GM21447 (cell line): Measurements from ENCODE around the gene STAT1.
"Not testable (repeated sequence)": the region's sequence is repeated elsewhere in the genome, so short reads cannot be mapped to it uniquely, and the experiment has no call there.

Experiments
- ATAC-seq: cut with Tn5 transposase; IDR thresholded peaks from one replicate; pipeline ENCODE4 v1.9.1; 2021; ENCODE audit not compliant: unreplicated experiment

Gene STAT1

DNA sequence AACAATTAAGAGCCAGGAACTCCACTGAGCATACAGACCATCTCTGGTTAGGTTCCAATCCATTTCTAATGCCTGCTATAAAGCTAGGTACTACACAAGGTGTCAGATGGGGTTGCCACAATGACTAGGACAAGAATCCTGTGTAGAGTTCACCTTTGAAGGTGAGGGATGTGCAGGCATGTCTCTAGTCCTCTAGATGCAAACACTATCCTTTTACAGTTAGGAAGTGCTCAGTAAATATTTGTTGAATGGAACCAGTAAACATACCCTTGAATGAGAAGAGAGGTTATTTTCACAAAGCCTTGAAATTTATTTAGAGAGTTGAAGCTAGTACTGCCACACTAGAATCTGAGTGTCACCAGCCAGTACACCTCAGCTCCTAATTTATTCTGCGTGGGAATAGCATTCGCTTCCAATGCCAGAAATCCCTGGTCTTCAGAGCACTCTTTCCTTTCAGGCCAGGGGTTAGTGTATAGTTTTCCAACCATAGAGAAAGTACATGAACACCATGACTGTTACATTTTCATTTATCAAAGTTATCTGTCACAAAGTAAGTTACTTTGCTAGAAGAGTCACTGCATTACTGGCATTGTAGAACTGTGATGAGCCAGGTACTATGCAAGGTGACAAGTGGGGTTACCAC, 48.3 kb downstream of the STAT1 start:
- ATAC-seq, result no peak

GRCh38 chr2:190964170-190964795, 49.7 kb downstream of the STAT1 start:
- ATAC-seq, result no peak

DNA sequence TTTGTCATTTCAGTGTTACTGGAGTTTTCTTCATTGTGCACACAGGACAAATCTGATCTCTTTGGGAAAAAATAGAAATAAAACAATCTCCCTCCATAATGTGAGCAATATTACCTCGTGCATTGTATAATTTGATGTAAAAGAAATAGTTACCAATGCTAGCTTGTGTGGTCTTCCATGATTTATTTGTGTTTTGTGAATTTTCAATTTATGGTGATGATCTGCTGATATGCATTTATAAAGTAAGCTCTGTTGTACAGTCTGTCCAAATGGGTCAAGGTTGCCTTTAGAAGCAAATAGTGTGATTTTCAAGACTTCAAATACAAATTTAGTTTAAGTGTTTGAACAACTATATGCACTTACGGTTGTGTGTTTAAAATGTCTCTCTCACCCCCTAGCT, 50.9 kb downstream of the STAT1 start:
- ATAC-seq, result no peak

- no peak for ATAC-seq
Measured at GRCh38 chr2:190961918-190962487, 52.0 kb downstream of the STAT1 start.

- ATAC-seq, result not testable (repeated sequence)
Measured at GRCh38 chr2:190961117-190961516, 52.9 kb downstream of the STAT1 start.

GRCh38 chr2:190959911-190960788, 53.8 kb downstream of the STAT1 start:
- no peak for ATAC-seq

DNA sequence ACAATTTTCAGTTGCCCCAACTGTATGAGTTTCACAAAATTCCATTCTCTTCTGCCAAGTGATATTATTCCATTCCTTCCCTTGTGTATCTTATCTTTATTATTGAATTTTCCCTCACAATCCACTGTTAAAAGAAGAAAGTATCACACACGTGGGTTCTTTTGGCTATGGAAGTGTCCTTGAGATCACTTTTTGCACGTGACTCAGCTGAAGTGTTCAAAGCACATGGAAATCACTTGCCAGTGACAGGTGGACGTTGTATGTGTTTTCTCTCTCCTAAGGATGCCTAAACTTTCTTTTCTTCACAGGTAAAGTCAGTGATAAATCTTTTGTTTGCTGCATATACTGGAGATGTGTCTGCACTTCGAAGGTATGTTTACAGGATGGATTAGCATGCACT, 60.7 kb downstream of the STAT1 start:
- ATAC-seq, result no peak

GRCh38 chr2:190950566-190950991, 63.4 kb downstream of the STAT1 start:
- no peak for ATAC-seq

DNA sequence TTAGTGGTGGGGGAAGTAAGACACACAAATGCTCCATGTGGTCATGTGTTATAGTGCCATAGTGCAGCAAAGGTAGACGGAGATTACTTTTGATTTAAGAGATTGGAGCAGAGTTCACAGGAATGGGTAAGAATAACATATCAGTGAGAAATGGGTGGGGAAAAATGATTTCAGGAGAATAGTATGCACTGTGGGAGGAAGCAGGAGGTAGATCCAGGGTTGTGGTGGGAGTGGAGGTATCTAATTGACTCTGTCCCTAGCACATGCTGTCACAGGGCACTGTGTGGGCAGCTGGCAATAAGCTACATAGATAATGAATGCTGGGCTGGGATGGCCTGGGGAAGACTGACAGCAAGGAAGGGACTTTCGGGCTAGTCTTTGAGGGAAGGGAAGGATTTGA, 65.3 kb downstream of the STAT1 start:
- no peak for ATAC-seq

- peak; percentile 80 for ATAC-seq
Measured at GRCh38 chr2:190947711-190948251, 66.2 kb downstream of the STAT1 start.

DNA sequence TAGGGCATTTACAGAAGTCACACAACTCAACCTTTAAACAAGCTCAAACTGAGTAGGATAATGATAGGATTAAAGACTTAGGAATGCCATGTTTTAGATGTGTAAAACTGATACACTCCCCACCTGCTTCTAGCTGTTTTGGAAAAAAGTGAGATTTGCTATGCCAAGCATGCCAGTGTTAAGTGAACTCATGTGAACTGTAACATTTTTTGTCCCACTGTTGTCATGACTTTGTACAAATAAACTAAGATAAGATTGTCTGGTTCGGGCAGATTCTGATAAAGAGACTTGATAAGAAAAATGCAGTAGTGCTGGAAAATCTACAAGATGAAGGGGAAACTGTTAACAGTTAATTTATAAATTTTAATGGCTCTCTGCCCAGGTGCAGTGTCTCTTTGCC, 66.8 kb downstream of the STAT1 start:
- ATAC-seq, result no peak

DNA sequence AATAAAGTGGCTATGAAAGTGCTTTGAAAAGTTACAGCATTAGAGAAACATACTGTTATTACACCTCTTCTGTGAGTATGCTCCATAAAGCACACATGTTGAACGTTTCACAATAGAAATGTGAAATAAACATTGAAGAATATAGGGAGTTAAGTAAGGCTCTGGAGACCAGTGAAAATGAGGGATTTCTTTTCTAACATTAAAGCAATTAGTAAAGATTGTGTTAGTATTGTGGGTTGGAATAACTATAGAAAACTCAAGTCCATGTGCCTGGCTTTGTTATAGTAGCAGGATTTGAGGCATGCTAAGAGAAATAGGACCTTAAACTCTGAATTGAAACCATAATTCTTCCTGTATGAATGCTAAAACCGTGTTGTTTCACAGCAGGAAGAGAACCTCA, 70.3 kb downstream of the STAT1 start:
- ATAC-seq, result no peak

DNA sequence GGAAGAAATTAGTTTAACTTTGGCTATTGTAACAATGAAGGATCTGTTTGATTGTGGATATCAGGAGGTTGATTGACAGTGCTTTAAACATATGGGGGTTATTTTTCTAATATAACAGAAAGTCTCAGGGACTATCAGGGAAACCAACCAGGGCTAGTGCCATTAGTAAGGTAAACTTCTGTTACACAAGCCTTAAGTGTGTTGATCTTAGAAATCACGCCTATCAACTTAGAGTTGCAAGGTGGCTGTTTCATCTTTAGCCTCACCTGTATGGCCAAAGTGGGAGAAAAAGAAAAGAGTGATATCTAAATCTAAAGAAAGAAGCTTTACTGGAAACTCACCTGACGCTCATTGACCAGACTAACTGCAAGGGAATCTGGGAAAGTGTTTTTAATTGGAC, 71.3 kb downstream of the STAT1 start:
- no peak for ATAC-seq

- no peak for ATAC-seq
Measured at GRCh38 chr2:190941571-190941970, 72.4 kb downstream of the STAT1 start.

DNA sequence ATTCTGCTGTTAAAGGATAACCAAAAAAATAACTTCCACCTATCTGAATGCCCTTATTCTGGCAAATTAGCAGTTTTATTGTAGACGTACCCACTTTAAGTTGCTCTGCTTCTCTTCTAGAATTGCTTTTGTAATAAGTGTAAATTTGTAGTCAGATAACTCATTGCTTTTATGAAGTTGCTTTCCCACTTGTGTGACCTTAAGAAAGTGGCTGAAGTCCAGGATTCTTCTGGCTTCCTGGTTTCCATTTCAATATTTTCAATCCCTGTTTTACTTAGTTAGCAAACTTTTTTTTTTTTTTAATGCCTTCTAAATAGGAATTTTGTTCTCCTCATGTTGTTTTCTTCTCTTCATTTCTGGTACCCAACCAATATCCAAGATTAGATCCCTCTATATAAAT, 73.5 kb downstream of the STAT1 start:
- ATAC-seq, result no peak

GRCh38 chr2:190938771-190939335, 75.1 kb downstream of the STAT1 start:
- no peak for ATAC-seq

- ATAC-seq, result no peak
Measured at GRCh38 chr2:190935054-190935453, 78.9 kb downstream of the STAT1 start.

DNA sequence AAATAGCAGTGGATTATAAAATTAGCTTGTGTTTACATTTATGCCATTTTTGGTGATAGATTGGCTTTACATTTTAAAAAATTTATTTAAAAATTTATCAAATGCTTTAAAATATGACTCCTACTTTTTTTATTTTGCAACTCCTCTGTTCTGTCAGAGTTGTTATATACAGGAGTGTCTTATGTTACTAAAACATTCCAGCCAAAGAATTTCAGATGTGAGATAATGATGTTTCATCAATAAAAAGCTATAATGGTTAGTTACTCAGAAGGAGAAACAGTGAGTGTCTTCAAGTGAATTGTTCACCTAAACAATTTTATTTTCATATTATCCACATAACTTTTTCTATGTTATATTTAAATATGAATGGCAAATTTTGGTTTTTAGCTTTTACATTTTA, 80.6 kb downstream of the STAT1 start:
- no peak for ATAC-seq

- no peak for ATAC-seq
Measured at GRCh38 chr2:190932514-190932913, 81.5 kb downstream of the STAT1 start.

DNA sequence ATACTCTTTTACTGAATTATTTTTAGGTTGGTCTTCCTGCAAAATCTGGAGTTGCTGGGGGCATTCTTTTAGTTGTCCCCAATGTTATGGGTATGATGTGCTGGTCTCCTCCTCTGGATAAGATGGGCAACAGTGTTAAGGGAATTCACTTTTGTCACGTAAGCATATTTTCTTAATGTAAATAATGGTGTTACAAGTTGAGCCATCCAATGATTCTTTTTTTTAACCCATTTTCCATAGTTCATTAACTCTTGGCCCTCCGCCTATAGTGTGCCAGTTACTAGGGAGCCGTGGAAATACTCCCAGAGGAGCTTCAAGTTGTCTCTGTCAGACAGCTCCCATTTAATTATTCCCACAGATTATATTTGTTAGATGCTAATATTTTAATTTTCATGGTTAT, 83.6 kb downstream of the STAT1 start:
- ATAC-seq, result no peak

DNA sequence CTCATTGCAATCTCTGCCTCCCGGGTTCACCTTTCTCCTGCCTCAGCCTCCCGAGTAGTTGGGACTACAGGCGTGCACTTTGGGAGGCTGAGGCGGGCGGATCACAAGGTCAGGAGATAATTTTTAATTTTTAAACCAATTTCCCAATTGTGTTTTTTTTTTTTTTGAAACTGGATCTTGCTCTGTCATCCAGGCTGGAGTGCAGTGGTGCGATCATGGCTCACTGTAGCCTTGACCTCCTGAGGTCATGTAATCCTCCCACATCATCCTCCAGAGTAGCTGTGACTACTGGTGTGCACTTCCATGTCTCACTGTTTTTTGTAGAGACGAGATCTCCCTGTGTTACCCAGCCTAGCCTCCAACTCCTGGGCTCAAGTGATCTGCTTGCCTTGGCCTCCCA, 84.1 kb downstream of the STAT1 start:
- no peak for ATAC-seq
